Measurements from ENCODE around the gene OPALIN. TPM values are rescaled to one million over a fixed set of nuclear protein-coding genes. Genes with fewer than 3 reads are reported as not detected.

OPALIN gene
- total RNA-seq, 1 experiment from 2014 or later, result not detected

- H3K4me1 ChIP-seq (ENCODE audit: control insufficient read depth, insufficient read depth, low read length), result no peaks in the 10 kb centered on the region
- TF ChIP-seq REST (IDR thresholded peaks at IDR 0.05; ENCODE audit: insufficient read depth in 1 of 2, low read depth in 2 of 2, low read length in 1 of 2), result no peak
- no peak for TF ChIP-seq CTCF (IDR thresholded peaks at IDR 0.05)
- no peak for TF ChIP-seq TCF7L2 (IDR thresholded peaks at IDR 0.05; ENCODE audit: low read depth, low read length)
- no peak for TF ChIP-seq SIN3A (IDR thresholded peaks at IDR 0.05; ENCODE audit: borderline replicate concordance, insufficient read depth, low read depth, low read length)
- no peak for TF ChIP-seq POLR2AphosphoS5 (IDR thresholded peaks at IDR 0.05; ENCODE audit: low read depth, low read length)
- H3K27ac ChIP-seq (ENCODE audit: low read length), result no peak overlapping the region
- H3K4me3 ChIP-seq (ENCODE audit: low read depth in 2 of 2, low read length in 2 of 2), result no peak overlapping the region
- no peak for ATAC-seq
- intact Hi-C loops (cut with micrococcal nuclease; ENCODE audit: unreplicated experiment) (no loop called here), in situ Hi-C loops (cut with HindIII; ENCODE audit: low pct_unique_long_range_greater_than_20kb, low sequenced_read_pairs) (no loop called here)
- H3K27me3 ChIP-seq (ENCODE audit: control insufficient read depth, insufficient read depth, low read length), result peaks cover 18% of the 10 kb centered on the region
- H3K9me3 ChIP-seq (ENCODE audit: control insufficient read depth, insufficient read depth, low read depth, low read length), result no peaks in the 10 kb centered on the region
- ChIA-PET CTCF (no interaction called here), POLR2A (no interaction called here)
- BruUV-seq (replicated peaks), result no TSS peak
- no peaks in the 10 kb centered on the region for H3K36me3 ChIP-seq (ENCODE audit: control insufficient read depth, insufficient read depth, low read length)
- no peak for DNase-seq (ENCODE audit: low read depth, low spot score)
These were observed 28.4 kb upstream of the OPALIN start for GRCh38 chr10:96387161-96387560.

GRCh38 chr10:96384506-96384905 is 25.7 kb upstream of the OPALIN start:
- H3K27ac ChIP-seq (ENCODE audit: low read length), result no peak overlapping the region
- TF ChIP-seq TCF7L2 (IDR thresholded peaks at IDR 0.05; ENCODE audit: low read depth, low read length) (no peak), REST (IDR thresholded peaks at IDR 0.05; ENCODE audit: insufficient read depth in 1 of 2, low read depth in 2 of 2, low read length in 1 of 2) (no peak), SIN3A (IDR thresholded peaks at IDR 0.05; ENCODE audit: borderline replicate concordance, insufficient read depth, low read depth, low read length) (no peak), CTCF (IDR thresholded peaks at IDR 0.05) (no peak), POLR2AphosphoS5 (IDR thresholded peaks at IDR 0.05; ENCODE audit: low read depth, low read length) (no peak)
- H3K9me3 ChIP-seq (ENCODE audit: control insufficient read depth, insufficient read depth, low read depth, low read length), result no peaks in the 10 kb centered on the region
- H3K4me1 ChIP-seq (ENCODE audit: control insufficient read depth, insufficient read depth, low read length), result no peaks in the 10 kb centered on the region
- intact Hi-C loops (cut with micrococcal nuclease; ENCODE audit: unreplicated experiment), result no loop called here
- POLR2A ChIA-PET, result no interaction called here
- CTCF ChIA-PET, result no interaction called here
- DNase-seq (ENCODE audit: low read depth, low spot score) (no peak), ATAC-seq (no peak)
- H3K36me3 ChIP-seq (ENCODE audit: control insufficient read depth, insufficient read depth, low read length), result no peaks in the 10 kb centered on the region
- in situ Hi-C loops (cut with HindIII; ENCODE audit: low pct_unique_long_range_greater_than_20kb, low sequenced_read_pairs), result no loop called here
- H3K27me3 ChIP-seq (ENCODE audit: control insufficient read depth, insufficient read depth, low read length), result peaks cover 10% of the 10 kb centered on the region; the same call in 1 of the 2 replicates
- no peak overlapping the region for H3K4me3 ChIP-seq (ENCODE audit: low read depth in 2 of 2, low read length in 2 of 2)
- BruUV-seq (replicated peaks), result no TSS peak

Measured in Panc1 (cell line).